ENCODE data around the gene CRKL.

- TF ChIP-seq CTCF (IDR thresholded peaks at IDR 0.05; ENCODE audit: low read depth, low read length, missing input control) (no peak), GABPA (IDR thresholded peaks at IDR 0.05 in 1 of 2, conservative IDR thresholded peaks at IDR 0.05 in 1 of 2) (no peak), HNF4A (conservative IDR thresholded peaks at IDR 0.05) (no peak), SP1 (IDR thresholded peaks at IDR 0.05) (no peak), MAX (IDR thresholded peaks at IDR 0.05) (no peak), ATF3 (IDR thresholded peaks at IDR 0.05) (no peak), YY1 (IDR thresholded peaks at IDR 0.05) (no peak), TAF1 (conservative IDR thresholded peaks at IDR 0.05) (no peak)
Observed at GRCh38 chr22:20931126-20931654, 14.0 kb downstream of the CRKL start.

Measured in liver (tissue), 3 donors.